Vagina (tissue), 2 donors: ENCODE results near the gene TWF2. TPM values are rescaled to one million over a fixed set of nuclear protein-coding genes. Genes with fewer than 3 reads are reported as not detected.

Experiments used
- DNase-seq, 2 donors: peaks; one replicate each; pipeline ENCODE4 v3.0.0-alpha.2; 2017; ENCODE audit errors: extremely low spot score in 2 of 2
- H3K27ac ChIP-seq: fragments of 200-600 bp; sonication (generic); one replicate; pipeline ENCODE4 v1.5.1; 2019
- H3K27me3 ChIP-seq: fragments of 200-600 bp; sonication (generic); one replicate; pipeline ENCODE4 v1.5.1; 2019
- H3K36me3 ChIP-seq, 2 donors: fragments of 200-600 bp; sonication (generic); one replicate each; pipeline ENCODE4 v1.5.1; 2017 to 2019
- H3K4me1 ChIP-seq: fragments of 200-600 bp; sonication (generic); one replicate; pipeline ENCODE4 v1.5.1; 2019
- H3K4me3 ChIP-seq, 2 donors: fragments of 200-600 bp; sonication (generic); 1 replicate in 1 of 2; 2 replicates in 1 of 2; pipeline ENCODE4 v1.5.1; 2016 to 2019
- H3K9me3 ChIP-seq: fragments of 200-600 bp; sonication (generic); one replicate; pipeline ENCODE4 v1.5.1; 2019
- CTCF ChIP-seq, 3 experiments: fragments of 450-650 bp in 2 of 3; fragments of 200-600 bp in 1 of 3; sonication (generic) in 1 of 3; IDR thresholded peaks; one replicate each; pipeline ENCODE4 v1.5.1; 2017 to 2019; ENCODE audit warnings: antibody characterized with exemption in 3 of 3, mild to moderate bottlenecking in 2 of 3, moderate library complexity in 2 of 3
- POLR2A ChIP-seq, 2 donors: fragments of 450-650 bp; IDR thresholded peaks; one replicate each; pipeline ENCODE4 v1.6.1; 2017; ENCODE audit warnings: antibody characterized with exemption in 2 of 2, mild to moderate bottlenecking in 2 of 2, moderate library complexity in 2 of 2
- POLR2AphosphoS5 ChIP-seq, 2 donors: sonication (generic); formaldehyde crosslinking; IDR thresholded peaks; one replicate each; pipeline ENCODE4 v1.9.0; 2017; ENCODE audit warnings: antibody characterized with exemption in 2 of 2, mild to moderate bottlenecking in 2 of 2, low read depth in 1 of 2; ENCODE audit not compliant: insufficient read depth in 1 of 2
- intact Hi-C: fragments of 100-400 bp; cut with DNase I; formaldehyde crosslinking; loops from one replicate; pipeline ENCODE4 v1.15.1; 2023
- total RNA-seq: library from RNA; depleted of rRNA; stranded (reverse); fragments of >200 nt; gene quantifications from one replicate; pipeline ENCODE4 v1.2.3, GENCODE V29; 2016

TWF2 gene
- total RNA-seq, 1 donor from 2014 or later: 93.8 TPM

DNA sequence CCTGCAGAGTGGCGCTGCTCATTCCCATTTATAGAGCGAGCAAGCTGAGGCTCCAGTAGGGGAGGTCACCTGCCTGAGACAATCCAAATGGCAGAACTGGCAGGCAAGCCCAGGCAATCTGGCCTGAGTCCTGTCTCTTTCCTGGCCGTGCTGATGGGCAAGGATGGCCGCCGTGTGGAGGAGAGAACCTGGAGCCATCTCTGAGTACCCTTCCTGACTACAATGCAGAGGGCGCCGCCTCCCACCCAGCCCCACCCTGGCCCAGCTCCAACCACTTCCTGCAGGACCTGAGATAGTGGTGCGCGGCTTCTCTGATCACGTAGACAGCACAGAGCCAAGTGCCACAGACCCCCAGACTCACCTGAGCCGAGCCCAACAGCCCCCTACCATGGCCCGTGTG is 20.5 kb downstream of the TWF2 start:
- intact Hi-C loops: loop anchor here (5.0 kb wide), 1 partner anchor 54 kb away; no protein-coding TSS in a partner anchor
- H3K4me1 ChIP-seq: peaks cover 46% of the 10 kb centered on the region
- no peak overlapping the region for H3K4me3 ChIP-seq
- peak overlapping the region; percentile 58 for H3K27ac ChIP-seq
- DNase-seq: no peak
- no peaks in the 10 kb centered on the region for H3K9me3 ChIP-seq
- peaks cover 0 to 18% of the 10 kb centered on the region in 2 donors for H3K36me3 ChIP-seq
- no peaks in the 10 kb centered on the region for H3K27me3 ChIP-seq
- TF ChIP-seq POLR2A (IDR thresholded peaks at IDR 0.05): no peak
- TF ChIP-seq CTCF (IDR thresholded peaks at IDR 0.05): no peak
- no peak for TF ChIP-seq POLR2AphosphoS5 (IDR thresholded peaks at IDR 0.05; ENCODE audit: insufficient read depth in 1 of 2, low read depth in 1 of 2)

- peak overlapping the region; percentile 58 for H3K27ac ChIP-seq
- peaks cover 0 to 21% of the 10 kb centered on the region in 2 donors for H3K36me3 ChIP-seq
- peaks cover 46% of the 10 kb centered on the region for H3K4me1 ChIP-seq
- no peak for DNase-seq
- no peaks in the 10 kb centered on the region for H3K9me3 ChIP-seq
- TF ChIP-seq POLR2A (IDR thresholded peaks at IDR 0.05) (no peak), POLR2AphosphoS5 (IDR thresholded peaks at IDR 0.05; ENCODE audit: insufficient read depth in 1 of 2, low read depth in 1 of 2) (no peak), CTCF (IDR thresholded peaks at IDR 0.05) (no peak)
- intact Hi-C loops: loop anchor here (5.0 kb wide), 1 partner anchor 54 kb away; no protein-coding TSS in a partner anchor
- H3K27me3 ChIP-seq: no peaks in the 10 kb centered on the region
- no peak overlapping the region for H3K4me3 ChIP-seq
Measured at GRCh38 chr3:52218026-52218425, 20.9 kb downstream of the TWF2 start.

GRCh38 chr3:52217409-52217805 is 21.6 kb downstream of the TWF2 start:
- Histone ChIP-seq H3K27ac (peak overlapping the region; percentile 58), H3K36me3 (peaks cover 0 to 27% of the 10 kb centered on the region in 2 donors), H3K27me3 (no peaks in the 10 kb centered on the region), H3K4me3 (no peak overlapping the region), H3K4me1 (peaks cover 46% of the 10 kb centered on the region), H3K9me3 (no peaks in the 10 kb centered on the region)
- DNase-seq: no peak
- intact Hi-C loops: loop anchor here (5.0 kb wide), 1 partner anchor 55 kb away; no protein-coding TSS in a partner anchor
- TF ChIP-seq POLR2AphosphoS5 (IDR thresholded peaks at IDR 0.05; ENCODE audit: insufficient read depth in 1 of 2, low read depth in 1 of 2) (no peak), POLR2A (IDR thresholded peaks at IDR 0.05) (no peak), CTCF (IDR thresholded peaks at IDR 0.05) (no peak)

DNA sequence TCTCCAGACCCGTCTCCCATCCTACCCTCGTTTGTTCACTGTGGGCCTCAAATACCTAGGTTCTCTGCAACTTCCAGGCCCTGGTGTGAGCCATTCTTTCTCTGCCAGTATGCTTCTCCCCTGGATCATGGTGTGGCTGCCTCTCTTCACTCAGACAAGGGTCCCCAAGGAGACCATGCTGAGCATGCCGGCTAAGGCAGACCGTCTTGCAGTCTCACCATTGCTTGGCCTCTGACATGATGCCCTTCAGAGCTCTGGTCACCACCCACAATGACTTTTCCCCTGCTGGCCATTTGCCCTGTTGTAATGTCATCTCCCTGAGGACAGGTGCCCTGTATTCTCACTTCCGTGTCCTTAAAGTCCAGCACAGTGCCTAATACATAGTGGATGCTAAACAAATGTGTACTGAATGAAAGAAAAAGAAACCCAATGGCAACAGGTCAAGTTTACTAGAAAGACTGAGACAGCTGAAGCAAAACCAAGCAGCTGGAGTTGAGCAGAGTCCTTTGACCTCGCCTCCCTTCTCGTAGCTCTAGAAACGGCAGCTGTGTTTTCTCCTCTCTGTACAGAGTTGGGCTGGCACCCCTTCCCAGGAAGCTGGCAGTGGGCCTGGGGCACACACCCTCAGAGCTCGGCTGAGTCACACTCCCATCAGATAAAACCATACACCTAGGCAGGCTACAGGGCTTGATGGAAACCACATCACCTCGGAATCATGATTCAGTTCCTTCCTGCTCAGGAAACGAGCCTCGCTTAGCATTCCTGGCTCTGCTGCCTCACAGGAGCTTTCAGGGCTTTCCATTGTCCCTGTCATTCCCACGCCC is 22.2 kb downstream of the TWF2 start:
- intact Hi-C loops: loop anchor here (5.0 kb wide), 1 partner anchor 56 kb away; no protein-coding TSS in a partner anchor

More for the DNA sequence above, 22.2 kb downstream of the TWF2 start:
- DNase-seq: no peak
- Histone ChIP-seq H3K4me1 (peaks cover 46% of the 10 kb centered on the region), H3K9me3 (no peaks in the 10 kb centered on the region), H3K27me3 (no peaks in the 10 kb centered on the region), H3K4me3 (no peak overlapping the region), H3K36me3 (peaks cover 0 to 32% of the 10 kb centered on the region in 2 donors), H3K27ac (peak overlapping the region; percentile 58)
- TF ChIP-seq POLR2A (IDR thresholded peaks at IDR 0.05) (no peak), POLR2AphosphoS5 (IDR thresholded peaks at IDR 0.05; ENCODE audit: insufficient read depth in 1 of 2, low read depth in 1 of 2) (peak; percentile 70 to 87), CTCF (IDR thresholded peaks at IDR 0.05) (no peak)
